GM12874 (cell line): Measurements from ENCODE around the gene KRTAP12-4.
"Not testable (repeated sequence)": the region's sequence is repeated elsewhere in the genome, so short reads cannot be mapped to it uniquely, and the experiment has no call there.

ENCODE experiments used
- TF ChIP-seq, protein P1 (sequence below): IDR thresholded peaks from 2 replicates; pipeline ENCODE4 v1.5.1; 2011; ENCODE audit warnings: low read depth, mild to moderate bottlenecking, control low read depth, low read length, moderate library complexity; ENCODE audit not compliant: insufficient read depth

Gene KRTAP12-4

DNA sequence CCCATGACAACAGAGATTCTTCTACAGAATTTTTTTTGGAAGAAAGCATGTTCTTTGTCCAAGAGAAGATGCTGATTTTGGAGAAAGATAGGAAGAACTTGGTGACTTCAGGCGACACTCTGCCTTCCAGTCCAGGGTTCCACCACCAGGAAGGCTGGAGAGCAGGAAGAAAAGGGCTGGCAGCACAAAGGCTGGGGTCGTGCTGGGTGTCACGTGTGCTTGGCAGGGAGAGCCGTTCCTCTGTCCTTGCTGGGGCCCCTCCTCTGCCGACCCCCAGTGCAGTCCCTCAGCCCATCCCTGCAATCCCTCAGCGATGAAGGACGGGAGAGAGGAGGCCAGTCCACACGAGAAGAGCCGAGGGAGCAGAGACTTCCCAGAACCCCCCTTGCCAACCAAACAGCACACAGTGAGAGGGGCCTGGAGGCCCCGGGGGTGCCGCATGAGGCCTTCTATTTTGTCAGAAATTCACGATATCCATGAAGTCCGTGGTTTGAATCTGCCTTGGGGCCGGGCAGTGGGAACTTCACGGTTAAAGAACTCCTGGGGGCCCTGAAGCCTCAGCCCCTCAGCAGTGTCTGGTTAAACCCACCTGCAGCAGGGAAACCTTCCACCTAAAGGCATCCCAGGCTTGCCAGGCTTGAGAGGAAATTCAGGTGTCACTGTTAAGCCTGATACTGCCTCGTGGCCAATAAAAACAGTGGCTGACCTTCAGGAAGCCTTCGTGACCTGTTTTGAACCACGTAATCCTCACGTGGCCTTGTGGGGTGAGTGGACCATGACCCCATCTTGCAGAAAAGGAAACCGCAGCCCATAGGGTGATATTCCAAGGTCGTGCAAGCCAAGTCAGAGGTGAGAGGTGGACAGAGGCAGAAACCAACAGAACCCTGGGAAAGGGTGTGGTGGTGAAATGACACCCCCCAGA is 45.9 kb upstream of the KRTAP12-4 start:
- TF ChIP-seq, protein P1, sequence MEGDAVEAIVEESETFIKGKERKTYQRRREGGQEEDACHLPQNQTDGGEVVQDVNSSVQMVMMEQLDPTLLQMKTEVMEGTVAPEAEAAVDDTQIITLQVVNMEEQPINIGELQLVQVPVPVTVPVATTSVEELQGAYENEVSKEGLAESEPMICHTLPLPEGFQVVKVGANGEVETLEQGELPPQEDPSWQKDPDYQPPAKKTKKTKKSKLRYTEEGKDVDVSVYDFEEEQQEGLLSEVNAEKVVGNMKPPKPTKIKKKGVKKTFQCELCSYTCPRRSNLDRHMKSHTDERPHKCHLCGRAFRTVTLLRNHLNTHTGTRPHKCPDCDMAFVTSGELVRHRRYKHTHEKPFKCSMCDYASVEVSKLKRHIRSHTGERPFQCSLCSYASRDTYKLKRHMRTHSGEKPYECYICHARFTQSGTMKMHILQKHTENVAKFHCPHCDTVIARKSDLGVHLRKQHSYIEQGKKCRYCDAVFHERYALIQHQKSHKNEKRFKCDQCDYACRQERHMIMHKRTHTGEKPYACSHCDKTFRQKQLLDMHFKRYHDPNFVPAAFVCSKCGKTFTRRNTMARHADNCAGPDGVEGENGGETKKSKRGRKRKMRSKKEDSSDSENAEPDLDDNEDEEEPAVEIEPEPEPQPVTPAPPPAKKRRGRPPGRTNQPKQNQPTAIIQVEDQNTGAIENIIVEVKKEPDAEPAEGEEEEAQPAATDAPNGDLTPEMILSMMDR: no peak

DNA sequence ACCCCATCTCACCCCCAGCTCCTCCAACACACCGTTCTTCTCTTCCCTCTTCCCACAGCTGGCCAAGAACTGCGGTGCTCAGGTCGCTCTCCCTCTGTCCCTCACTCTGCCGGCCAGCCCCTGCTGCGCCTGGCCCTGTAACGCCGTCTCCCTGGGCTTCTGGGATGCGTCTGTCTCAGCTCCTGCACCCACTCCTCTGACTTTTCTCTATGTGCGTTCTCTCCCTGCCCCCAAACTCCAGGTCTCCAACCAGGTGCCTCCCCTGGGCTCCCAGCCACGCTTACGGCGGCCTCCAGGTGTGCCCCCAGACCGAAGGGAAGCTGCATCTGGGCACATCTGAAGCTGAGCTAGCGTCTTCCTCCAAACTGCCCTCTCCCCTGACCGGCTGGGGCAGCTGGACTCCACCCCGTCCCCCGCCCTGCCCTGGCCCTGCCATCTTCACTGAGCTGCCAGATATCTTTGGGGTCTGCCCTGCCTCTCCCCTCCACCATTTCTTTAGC is 45.1 kb upstream of the KRTAP12-4 start:
- TF ChIP-seq, protein P1: no peak

DNA sequence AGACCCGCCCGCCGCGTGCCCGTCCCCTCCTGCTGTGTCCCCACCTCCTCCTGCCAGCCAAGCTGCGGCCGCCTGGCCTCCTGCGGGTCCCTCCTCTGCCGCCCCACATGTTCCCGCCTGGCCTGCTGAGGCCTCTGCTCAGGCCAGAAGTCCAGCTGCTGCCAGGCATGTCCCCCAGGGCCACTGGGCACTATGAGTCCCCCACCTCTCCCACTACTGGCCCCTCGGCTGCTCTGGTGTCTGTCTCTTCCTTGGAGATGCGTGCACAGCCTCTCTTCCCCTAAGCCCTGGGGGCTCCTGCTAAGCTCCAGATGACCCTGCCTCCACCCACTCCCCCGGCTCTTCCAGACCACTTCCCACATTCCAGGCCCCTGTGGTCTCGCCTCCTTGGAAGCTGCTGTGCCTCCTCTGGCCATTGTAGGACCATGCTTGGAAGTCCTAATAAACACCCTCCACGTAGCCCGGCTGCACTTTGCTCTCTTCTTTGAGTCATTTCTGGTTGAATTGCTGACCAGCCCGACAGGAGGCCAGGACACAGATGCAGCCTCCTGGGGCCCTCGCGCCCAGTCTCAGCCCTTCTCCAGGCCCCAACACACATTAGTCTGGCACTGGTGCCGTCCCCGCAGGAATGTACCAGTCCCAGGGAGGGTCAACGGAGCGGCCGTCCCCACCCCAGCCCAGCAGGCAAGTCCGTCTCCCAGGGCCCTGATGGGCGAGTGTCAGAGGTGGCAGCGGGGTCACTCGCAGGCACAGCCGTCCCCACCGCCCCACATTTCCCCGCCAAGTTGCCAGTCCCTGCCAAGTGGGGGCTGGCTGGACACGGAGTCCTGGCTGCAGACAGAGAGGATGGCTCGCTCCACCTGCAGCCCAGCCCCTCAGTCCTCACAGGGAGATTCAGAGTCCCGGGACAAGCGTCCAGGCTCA is 43.6 kb upstream of the KRTAP12-4 start:
- TF ChIP-seq, protein P1: no peak

DNA sequence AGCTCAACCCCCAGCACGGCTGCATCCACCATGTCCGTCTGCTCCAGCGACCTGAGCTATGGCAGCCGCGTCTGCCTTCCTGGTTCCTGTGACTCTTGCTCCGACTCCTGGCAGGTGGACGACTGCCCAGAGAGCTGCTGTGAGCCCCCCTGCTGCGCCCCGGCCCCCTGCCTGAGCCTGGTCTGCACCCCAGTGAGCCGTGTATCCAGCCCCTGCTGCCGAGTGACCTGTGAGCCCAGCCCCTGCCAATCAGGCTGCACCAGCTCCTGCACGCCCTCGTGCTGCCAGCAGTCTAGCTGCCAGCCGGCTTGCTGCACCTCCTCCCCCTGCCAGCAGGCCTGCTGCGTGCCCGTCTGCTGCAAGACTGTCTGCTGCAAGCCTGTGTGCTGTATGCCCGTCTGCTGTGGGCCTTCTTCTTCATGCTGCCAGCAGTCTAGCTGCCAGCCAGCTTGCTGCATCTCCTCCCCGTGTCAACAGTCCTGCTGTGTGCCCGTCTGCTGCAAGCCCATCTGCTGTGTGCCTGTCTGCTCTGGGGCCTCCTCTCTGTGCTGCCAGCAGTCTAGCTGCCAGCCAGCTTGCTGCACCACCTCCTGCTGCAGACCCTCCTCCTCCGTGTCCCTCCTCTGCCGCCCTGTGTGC is 42.8 kb upstream of the KRTAP12-4 start, which contains the start of gene KRTAP10-12:
Gene KRTAP10-12, plus strand, starts transcription at position 1 of the 639 bp plus-strand sequence. Its CDS starts 30 bp downstream, at position 31.
- TF ChIP-seq, protein P1: not testable (repeated sequence)

DNA sequence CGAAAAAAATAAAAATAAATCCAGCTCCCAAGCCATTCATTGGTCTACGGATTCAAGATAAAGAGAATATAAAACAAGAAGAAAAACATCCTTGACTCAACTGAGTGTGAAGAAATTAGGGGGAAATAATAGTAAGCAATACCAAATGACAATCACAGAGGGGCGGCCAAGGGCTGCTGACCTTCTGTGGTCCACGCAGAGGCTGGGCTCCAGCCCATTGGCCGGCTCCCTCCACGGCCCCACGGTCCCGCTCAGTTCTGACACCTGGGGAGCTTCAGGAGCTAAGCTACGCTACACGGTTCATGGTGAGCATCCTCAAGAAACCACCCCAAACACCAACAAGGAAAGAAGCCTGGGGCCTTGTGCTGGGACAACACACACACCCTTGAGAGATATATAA is 42.1 kb upstream of the KRTAP12-4 start:
- TF ChIP-seq, protein P1: no peak

DNA sequence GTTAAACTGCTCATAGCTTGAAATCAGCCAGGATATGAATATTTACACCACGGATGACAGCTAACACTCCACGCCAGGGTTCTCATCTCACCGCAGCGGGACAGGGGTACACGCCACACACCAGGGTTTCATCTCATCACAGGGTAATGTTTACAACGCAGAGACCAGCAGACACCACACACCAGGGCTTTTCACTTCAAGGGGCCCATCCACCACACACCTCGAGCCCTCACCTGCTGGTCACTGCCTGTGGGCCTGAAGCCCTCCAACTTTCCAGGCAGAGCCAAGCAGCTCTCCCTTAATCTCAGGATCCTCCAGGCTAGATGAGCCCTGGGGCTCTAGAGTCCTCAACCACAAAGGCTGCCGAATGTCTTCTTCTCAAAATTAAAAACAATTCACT is 41.2 kb upstream of the KRTAP12-4 start:
- TF ChIP-seq, protein P1: no peak
